ENCODE results near the gene CDH3.
A peak's percentile ranks its signal among the peaks of the same experiment; 100 is the strongest.

Gene CDH3

GRCh38 chr16:68644715-68645493 lies at the start of gene CDH3:
Gene CDH3 (plus strand): TSS chr16:68645310. CDS start chr16:68645380, 70 bp downstream.
- TF ChIP-seq MAX (IDR thresholded peaks at IDR 0.05) (no peak), EGR1 (IDR thresholded peaks at IDR 0.05) (0 out of 2 replicates have a peak, but pooled peaks have one; percentile 15), NFIC (IDR thresholded peaks at IDR 0.05) (no peak), REST (IDR thresholded peaks at IDR 0.05; ENCODE audit: low read depth) (no peak), TCF12 (IDR thresholded peaks at IDR 0.05; ENCODE audit: low read depth) (no peak), YY1 (IDR thresholded peaks at IDR 0.05; ENCODE audit: low read depth) (no peak), TAF1 (IDR thresholded peaks at IDR 0.05; ENCODE audit: low read depth) (peak; percentile 41; the same call in 1 of the 2 replicates), ZBTB7A (IDR thresholded peaks at IDR 0.05; ENCODE audit: low read depth) (0 out of 2 replicates have a peak, but pooled peaks have one; percentile 68), FOXM1 (IDR thresholded peaks at IDR 0.05; ENCODE audit: borderline replicate concordance, low read depth) (no peak), CREB1 (IDR thresholded peaks at IDR 0.05; ENCODE audit: low read depth) (no peak), CEBPB (IDR thresholded peaks at IDR 0.05) (no peak), EP300 (IDR thresholded peaks at IDR 0.05; ENCODE audit: borderline replicate concordance) (no peak), RAD21 (IDR thresholded peaks at IDR 0.05; ENCODE audit: low read depth) (no peak), TEAD4 (IDR thresholded peaks at IDR 0.05) (no peak)
- TF ChIP-seq, protein P1, sequence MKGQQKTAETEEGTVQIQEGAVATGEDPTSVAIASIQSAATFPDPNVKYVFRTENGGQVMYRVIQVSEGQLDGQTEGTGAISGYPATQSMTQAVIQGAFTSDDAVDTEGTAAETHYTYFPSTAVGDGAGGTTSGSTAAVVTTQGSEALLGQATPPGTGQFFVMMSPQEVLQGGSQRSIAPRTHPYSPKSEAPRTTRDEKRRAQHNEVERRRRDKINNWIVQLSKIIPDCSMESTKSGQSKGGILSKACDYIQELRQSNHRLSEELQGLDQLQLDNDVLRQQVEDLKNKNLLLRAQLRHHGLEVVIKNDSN (IDR thresholded peaks at IDR 0.05), result peak; percentile 21; the same call in 1 of the 2 replicates

DNA sequence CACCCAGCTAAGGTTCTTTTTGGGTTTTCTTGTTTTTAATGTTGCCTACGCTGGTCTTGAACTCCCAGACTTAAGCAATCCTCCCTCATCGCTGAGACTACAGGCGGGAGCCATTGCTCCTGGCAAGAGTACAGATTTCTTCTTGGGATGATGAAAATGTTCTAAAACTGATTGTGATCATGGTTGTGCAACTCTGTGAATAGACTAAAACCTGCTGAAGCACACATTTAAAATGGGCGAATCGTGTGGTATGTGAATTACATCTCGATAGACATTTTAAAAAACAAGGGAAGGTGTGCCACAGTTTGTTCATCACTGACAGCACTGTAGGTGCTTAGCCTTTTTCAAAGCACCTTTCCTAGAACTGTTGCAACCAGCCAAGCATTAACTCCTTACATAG lies 48.8 kb upstream of the CDH3 start:
- TF ChIP-seq RAD21 (IDR thresholded peaks at IDR 0.05; ENCODE audit: low read depth) (no peak), FOXM1 (IDR thresholded peaks at IDR 0.05; ENCODE audit: borderline replicate concordance, low read depth) (no peak), TAF1 (IDR thresholded peaks at IDR 0.05; ENCODE audit: low read depth) (no peak), EGR1 (IDR thresholded peaks at IDR 0.05) (no peak), CREB1 (IDR thresholded peaks at IDR 0.05; ENCODE audit: low read depth) (no peak), EP300 (IDR thresholded peaks at IDR 0.05; ENCODE audit: borderline replicate concordance) (no peak), REST (IDR thresholded peaks at IDR 0.05; ENCODE audit: low read depth) (no peak), ZBTB7A (IDR thresholded peaks at IDR 0.05; ENCODE audit: low read depth) (no peak), TCF12 (IDR thresholded peaks at IDR 0.05; ENCODE audit: low read depth) (no peak), NFIC (IDR thresholded peaks at IDR 0.05) (no peak), CEBPB (IDR thresholded peaks at IDR 0.05) (no peak), YY1 (IDR thresholded peaks at IDR 0.05; ENCODE audit: low read depth) (no peak)
- TF ChIP-seq, protein P1 (IDR thresholded peaks at IDR 0.05), result no peak

DNA sequence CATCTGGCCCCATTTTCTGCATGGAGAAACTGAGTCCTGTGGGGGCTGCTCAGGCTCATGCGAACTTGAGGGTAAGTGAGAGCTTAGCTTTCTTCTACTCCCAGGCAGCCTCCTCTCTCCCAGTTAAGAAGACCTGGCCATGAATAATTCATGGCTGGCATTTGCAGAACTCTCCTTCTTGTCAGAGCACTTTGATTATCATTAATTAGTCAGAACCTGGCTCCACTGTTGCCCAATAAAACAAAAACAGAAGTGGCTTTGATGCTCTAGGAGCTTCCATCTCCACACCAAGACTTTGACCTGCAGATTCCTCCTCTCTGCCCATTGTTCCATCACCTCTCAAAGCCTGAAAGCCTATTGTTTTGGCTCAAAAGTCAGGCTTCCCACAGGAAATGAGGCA lies 45.5 kb upstream of the CDH3 start:
- TF ChIP-seq CREB1 (IDR thresholded peaks at IDR 0.05; ENCODE audit: low read depth), result no peak
- TF ChIP-seq CEBPB (IDR thresholded peaks at IDR 0.05), result no peak
- TF ChIP-seq REST (IDR thresholded peaks at IDR 0.05; ENCODE audit: low read depth), result no peak
- no peak for TF ChIP-seq EP300 (IDR thresholded peaks at IDR 0.05; ENCODE audit: borderline replicate concordance)
- TF ChIP-seq MAX (IDR thresholded peaks at IDR 0.05), result no peak
- no peak for TF ChIP-seq TEAD4 (IDR thresholded peaks at IDR 0.05)
- TF ChIP-seq EGR1 (IDR thresholded peaks at IDR 0.05), result no peak
- TF ChIP-seq, protein P1 (IDR thresholded peaks at IDR 0.05), result no peak
- no peak for TF ChIP-seq YY1 (IDR thresholded peaks at IDR 0.05; ENCODE audit: low read depth)
- no peak for TF ChIP-seq TAF1 (IDR thresholded peaks at IDR 0.05; ENCODE audit: low read depth)
- no peak for TF ChIP-seq NFIC (IDR thresholded peaks at IDR 0.05)
- TF ChIP-seq TCF12 (IDR thresholded peaks at IDR 0.05; ENCODE audit: low read depth), result no peak
- no peak for TF ChIP-seq RAD21 (IDR thresholded peaks at IDR 0.05; ENCODE audit: low read depth)
- TF ChIP-seq ZBTB7A (IDR thresholded peaks at IDR 0.05; ENCODE audit: low read depth), result no peak
- no peak for TF ChIP-seq FOXM1 (IDR thresholded peaks at IDR 0.05; ENCODE audit: borderline replicate concordance, low read depth)

All from Ishikawa (cell line).